NCI-H2227 (cell line): Measurements from ENCODE around the gene FAM131B.

Experiments
- DNase-seq: peaks from one replicate; lab custom pipeline; 2025; ENCODE audit not compliant: unreplicated experiment; lab: John Stamatoyannopoulos, UW

The FAM131B gene

DNA sequence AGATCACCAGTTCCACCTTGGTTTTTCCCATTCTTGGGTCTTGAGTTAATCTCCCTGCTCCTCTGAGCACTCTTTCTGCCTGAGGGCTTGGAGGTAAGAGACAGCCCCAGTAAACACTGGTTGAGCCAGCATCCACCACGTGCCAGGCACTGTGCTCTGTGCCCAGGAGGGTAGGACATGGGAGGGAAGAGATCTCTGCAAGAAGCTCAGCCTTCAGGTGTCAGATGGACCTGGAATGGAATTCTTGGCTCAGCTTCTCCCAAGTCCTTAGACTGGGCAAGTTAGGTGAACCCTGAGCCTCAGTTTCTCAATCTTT, 21.1 kb upstream of the FAM131B start:
- DNase-seq, result no peak

DNA sequence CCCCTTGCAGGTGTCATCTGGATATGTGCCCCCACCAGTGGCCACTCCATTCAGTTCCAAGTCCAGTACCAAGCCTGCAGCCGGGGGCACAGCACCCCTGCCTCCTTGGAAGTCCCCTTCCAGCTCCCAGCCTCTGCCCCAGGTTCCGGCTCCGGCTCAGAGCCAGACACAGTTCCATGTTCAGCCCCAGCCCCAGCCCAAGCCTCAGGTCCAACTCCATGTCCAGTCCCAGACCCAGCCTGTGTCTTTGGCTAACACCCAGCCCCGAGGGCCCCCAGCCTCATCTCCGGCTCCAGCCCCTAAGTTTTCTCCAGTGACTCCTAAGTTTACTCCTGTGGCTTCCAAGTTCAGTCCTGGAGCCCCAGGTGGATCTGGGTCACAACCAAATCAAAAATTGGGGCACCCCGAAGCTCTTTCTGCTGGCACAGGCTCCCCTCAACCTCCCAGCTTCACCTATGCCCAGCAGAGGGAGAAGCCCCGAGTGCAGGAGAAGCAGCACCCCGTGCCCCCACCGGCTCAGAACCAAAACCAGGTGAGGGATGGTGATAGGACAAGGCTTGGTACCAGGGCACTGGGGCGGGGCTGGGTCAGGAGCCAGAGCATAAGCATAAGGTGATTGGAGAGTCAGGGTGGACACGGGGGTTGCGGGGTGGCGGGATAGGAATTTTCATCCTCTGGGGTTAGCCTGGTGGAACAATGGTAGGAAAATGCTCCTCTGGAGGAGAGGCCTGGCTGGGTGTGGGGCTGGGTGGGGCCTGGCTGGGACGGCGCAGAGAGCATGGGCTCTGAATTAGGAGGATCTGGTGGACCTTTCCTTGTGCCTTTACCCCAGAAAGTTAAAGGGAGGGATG, 20.5 kb upstream of the FAM131B start:
- no peak for DNase-seq

DNA sequence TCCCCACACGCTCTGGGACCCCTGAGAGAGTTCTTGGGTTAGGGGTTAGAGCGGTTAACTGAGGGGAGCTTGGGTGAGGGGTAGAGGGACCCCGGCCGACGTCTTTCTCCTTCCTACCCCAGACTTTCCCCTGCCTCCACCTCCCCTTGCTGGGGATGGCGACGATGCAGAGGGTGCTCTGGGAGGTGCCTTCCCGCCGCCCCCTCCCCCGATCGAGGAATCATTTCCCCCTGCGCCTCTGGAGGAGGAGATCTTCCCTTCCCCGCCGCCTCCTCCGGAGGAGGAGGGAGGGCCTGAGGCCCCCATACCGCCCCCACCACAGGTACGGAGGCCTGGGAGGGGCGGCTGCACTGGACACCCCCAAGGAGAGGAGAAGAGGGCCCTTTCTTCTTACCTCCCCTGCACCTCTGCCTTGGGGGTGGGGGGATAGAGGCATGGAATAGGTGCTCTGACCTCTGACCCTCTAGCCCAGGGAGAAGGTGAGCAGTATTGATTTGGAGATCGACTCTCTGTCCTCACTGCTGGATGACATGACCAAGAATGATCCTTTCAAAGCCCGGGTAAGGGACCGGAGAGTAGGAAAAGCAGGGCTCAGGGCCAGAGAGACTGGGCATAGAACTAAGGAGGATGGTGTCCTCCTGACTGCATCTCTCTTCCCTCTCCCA, 19.7 kb upstream of the FAM131B start:
- no peak for DNase-seq

DNA sequence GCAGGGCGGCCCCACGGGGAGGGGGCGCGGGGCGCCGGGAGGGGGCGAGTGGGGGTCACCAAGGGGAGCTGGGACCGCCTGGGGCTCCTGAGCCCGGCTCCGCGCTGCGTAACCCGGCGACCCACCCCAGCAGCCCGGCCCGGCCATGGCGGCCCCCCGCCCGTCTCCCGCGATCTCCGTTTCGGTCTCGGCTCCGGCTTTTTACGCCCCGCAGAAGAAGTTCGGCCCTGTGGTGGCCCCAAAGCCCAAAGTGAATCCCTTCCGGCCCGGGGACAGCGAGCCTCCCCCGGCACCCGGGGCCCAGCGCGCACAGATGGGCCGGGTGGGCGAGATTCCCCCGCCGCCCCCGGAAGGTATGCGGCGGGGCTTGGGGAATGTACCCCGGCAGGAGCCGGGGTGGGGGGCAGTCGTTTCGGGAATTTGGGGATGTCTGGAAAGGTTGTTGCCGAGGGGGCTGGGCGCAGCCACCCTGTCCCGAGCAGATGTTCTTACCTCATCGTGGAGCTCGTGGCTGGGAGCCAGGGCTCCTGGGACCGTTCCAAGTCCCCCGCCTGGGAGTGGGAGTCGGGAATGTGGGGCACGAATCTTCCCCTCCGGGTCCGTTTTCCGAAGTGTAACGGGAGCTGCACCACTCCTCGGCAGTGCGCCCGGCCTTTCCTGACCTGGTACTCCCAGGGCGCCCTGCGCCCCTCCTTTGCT, 19.1 kb upstream of the FAM131B start:
- no peak for DNase-seq

GRCh38 chr7:143380646-143381426, 18.3 kb upstream of the FAM131B start, which contains the start of gene ZYX:
ZYX (plus strand) TSS chr7:143381345; CDS start chr7:143381572, 227 bp downstream.
- DNase-seq, result peak; percentile 88

- DNase-seq, result peak; percentile 90
Observed at GRCh38 chr7:143380260-143380645, 17.7 kb upstream of the FAM131B start.

- DNase-seq, result peak; percentile 56
Observed at GRCh38 chr7:143379611-143380259, 17.2 kb upstream of the FAM131B start.

- no peak for DNase-seq
Observed at GRCh38 chr7:143376396-143376795, 13.9 kb upstream of the FAM131B start.

GRCh38 chr7:143375298-143376034, 13.0 kb upstream of the FAM131B start:
- no peak for DNase-seq

DNA sequence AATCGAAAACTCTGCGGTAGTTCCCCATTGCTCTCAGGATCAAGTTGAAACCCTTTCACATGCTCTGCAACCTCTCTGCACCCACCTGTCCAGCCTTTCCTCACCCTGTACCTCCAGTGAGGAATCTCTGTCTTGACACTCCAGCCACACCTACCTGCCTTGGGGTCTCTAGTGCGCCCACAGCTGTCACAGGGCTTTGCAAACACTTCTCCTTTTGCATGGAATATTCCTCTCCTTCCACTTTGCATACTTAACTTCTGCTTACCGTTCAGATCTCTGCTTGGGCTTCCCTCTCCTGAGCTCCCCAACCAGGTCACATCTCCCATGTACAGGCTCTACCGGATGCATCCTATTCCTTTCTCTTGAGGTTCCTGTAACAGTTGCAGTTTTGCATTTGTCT, 12.0 kb upstream of the FAM131B start:
- DNase-seq, result no peak

GRCh38 chr7:143373255-143373794, 10.8 kb upstream of the FAM131B start:
- DNase-seq, result no peak

- DNase-seq, result no peak
Observed at GRCh38 chr7:143372070-143372469, 9.6 kb upstream of the FAM131B start.

- DNase-seq, result no peak
Observed at GRCh38 chr7:143369678-143370651, 7.5 kb upstream of the FAM131B start.

DNA sequence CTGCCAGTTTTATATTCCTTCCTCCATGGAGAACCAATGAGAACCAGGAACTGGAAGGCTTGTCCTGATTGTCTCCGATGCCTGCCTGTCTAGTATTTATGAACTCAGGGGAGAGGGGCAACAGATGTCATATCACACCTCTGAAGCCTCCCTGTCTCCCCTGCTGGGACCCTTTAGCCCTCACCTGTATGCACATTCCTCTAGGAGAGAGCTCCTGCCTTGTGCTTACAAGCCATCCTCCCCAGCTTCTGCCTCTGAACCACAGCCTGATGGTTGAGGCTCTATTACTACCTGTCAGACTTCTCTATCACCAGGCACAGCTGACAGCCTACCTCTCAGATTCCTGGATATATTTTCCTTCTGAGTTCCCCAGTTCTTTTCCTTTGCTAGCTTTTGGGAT, 5.9 kb upstream of the FAM131B start:
- DNase-seq, result no peak

- DNase-seq, result no peak
Observed at GRCh38 chr7:143367972-143368371, 5.5 kb upstream of the FAM131B start.

- no peak for DNase-seq
Observed at GRCh38 chr7:143363016-143363937, 764 bp upstream of the FAM131B start.

- peak; percentile 39 for DNase-seq
Observed at GRCh38 chr7:143361552-143362130, 872 bp downstream of the FAM131B start.
